GM23338 (cell line): ENCODE measurements around the gene BDP1.

ENCODE experiments used
- CREB1 ChIP-seq: fragments of 250-450 bp; sonication (Bioruptor Pico); IDR thresholded peaks from 2 replicates; pipeline ENCODE4 v1.5.0; 2020; ENCODE audit warnings: low read depth, mild to moderate bottlenecking, moderate library complexity
- EZH2 ChIP-seq: fragments of 200-600 bp; sonication (generic); IDR thresholded peaks from one replicate; pipeline ENCODE4 v1.8.0; 2017; ENCODE audit warnings: antibody characterized with exemption, mild to moderate bottlenecking, low read depth; ENCODE audit not compliant: unreplicated experiment
- EZH2phosphoT487 ChIP-seq: fragments of 200-600 bp; sonication (generic); IDR thresholded peaks from one replicate; pipeline ENCODE4 v1.8.1; 2018; ENCODE audit warnings: antibody characterized with exemption; ENCODE audit not compliant: unreplicated experiment
- JUNB ChIP-seq: IDR thresholded peaks from one replicate; pipeline ENCODE4 v1.6.1; 2016; ENCODE audit warnings: antibody characterized with exemption; ENCODE audit not compliant: unreplicated experiment
- POLR2AphosphoS5 ChIP-seq: IDR thresholded peaks from 2 replicates; pipeline ENCODE4 v1.6.1; 2016; ENCODE audit warnings: antibody characterized with exemption, low read depth
- STAT1 ChIP-seq: IDR thresholded peaks from one replicate; pipeline ENCODE4 v1.6.1; 2016; ENCODE audit warnings: antibody characterized with exemption; ENCODE audit not compliant: unreplicated experiment
- ZNF114 ChIP-seq: fragments of 250-450 bp; sonication (Bioruptor Pico); IDR thresholded peaks from 2 replicates; pipeline ENCODE4 v1.5.0; 2020; ENCODE audit warnings: mild to moderate bottlenecking, moderate library complexity
- TF ChIP-seq, protein P1 (sequence below), 2 experiments: fragments of 200-600 bp in 1 of 2; sonication (generic) in 1 of 2; conservative IDR thresholded peaks; 2 replicates each; pipeline versions ENCODE4 v1.5.1 to v1.6.1; 2016 to 2017; ENCODE audit warnings: antibody characterized with exemption in 2 of 2, low read depth in 2 of 2, mild to moderate bottlenecking in 2 of 2, moderate library complexity in 1 of 2
- TF ChIP-seq, protein P2 (sequence below): IDR thresholded peaks from one replicate; pipeline ENCODE4 v1.6.1; 2018; ENCODE audit warnings: antibody characterized with exemption; ENCODE audit not compliant: unreplicated experiment
- TF ChIP-seq, protein P3 (sequence below): fragments of 250-450 bp; sonication (Bioruptor Pico); IDR thresholded peaks from 2 replicates; pipeline ENCODE4 v1.5.0; 2020; ENCODE audit warnings: mild to moderate bottlenecking, moderate library complexity

DNA sequence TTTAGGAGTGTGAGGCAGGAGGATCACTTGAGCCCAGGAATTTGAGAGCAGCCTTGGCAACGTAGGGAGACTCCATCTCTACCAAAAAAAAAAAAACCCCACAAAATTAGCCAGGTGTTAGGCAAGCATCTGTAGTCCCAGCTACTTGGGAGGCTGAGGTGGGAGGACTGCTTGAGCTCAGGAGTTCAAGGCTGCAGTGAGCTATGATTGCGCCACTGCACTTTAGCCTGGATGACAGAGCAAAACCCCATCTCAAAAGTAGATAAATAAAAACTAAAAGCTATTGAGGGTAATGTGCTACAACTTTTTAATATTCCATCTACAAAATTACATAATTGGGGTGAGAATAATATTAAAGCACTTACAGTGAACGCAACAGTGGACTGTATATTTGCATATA is 5.9 kb downstream of the BDP1 start:
- TF ChIP-seq, protein P1, sequence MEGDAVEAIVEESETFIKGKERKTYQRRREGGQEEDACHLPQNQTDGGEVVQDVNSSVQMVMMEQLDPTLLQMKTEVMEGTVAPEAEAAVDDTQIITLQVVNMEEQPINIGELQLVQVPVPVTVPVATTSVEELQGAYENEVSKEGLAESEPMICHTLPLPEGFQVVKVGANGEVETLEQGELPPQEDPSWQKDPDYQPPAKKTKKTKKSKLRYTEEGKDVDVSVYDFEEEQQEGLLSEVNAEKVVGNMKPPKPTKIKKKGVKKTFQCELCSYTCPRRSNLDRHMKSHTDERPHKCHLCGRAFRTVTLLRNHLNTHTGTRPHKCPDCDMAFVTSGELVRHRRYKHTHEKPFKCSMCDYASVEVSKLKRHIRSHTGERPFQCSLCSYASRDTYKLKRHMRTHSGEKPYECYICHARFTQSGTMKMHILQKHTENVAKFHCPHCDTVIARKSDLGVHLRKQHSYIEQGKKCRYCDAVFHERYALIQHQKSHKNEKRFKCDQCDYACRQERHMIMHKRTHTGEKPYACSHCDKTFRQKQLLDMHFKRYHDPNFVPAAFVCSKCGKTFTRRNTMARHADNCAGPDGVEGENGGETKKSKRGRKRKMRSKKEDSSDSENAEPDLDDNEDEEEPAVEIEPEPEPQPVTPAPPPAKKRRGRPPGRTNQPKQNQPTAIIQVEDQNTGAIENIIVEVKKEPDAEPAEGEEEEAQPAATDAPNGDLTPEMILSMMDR (conservative IDR thresholded peaks at IDR 0.05; ENCODE audit: low read depth in 2 of 2) = no peak
- TF ChIP-seq EZH2 (no peak), EZH2phosphoT487 (no peak), POLR2AphosphoS5 (no peak), ZNF114 (no peak), STAT1 (no peak), JUNB (no peak), CREB1 (CRISPR knock-in tag) (no peak)
- TF ChIP-seq, protein P2, sequence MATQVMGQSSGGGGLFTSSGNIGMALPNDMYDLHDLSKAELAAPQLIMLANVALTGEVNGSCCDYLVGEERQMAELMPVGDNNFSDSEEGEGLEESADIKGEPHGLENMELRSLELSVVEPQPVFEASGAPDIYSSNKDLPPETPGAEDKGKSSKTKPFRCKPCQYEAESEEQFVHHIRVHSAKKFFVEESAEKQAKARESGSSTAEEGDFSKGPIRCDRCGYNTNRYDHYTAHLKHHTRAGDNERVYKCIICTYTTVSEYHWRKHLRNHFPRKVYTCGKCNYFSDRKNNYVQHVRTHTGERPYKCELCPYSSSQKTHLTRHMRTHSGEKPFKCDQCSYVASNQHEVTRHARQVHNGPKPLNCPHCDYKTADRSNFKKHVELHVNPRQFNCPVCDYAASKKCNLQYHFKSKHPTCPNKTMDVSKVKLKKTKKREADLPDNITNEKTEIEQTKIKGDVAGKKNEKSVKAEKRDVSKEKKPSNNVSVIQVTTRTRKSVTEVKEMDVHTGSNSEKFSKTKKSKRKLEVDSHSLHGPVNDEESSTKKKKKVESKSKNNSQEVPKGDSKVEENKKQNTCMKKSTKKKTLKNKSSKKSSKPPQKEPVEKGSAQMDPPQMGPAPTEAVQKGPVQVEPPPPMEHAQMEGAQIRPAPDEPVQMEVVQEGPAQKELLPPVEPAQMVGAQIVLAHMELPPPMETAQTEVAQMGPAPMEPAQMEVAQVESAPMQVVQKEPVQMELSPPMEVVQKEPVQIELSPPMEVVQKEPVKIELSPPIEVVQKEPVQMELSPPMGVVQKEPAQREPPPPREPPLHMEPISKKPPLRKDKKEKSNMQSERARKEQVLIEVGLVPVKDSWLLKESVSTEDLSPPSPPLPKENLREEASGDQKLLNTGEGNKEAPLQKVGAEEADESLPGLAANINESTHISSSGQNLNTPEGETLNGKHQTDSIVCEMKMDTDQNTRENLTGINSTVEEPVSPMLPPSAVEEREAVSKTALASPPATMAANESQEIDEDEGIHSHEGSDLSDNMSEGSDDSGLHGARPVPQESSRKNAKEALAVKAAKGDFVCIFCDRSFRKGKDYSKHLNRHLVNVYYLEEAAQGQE = no peak
- TF ChIP-seq, protein P3, sequence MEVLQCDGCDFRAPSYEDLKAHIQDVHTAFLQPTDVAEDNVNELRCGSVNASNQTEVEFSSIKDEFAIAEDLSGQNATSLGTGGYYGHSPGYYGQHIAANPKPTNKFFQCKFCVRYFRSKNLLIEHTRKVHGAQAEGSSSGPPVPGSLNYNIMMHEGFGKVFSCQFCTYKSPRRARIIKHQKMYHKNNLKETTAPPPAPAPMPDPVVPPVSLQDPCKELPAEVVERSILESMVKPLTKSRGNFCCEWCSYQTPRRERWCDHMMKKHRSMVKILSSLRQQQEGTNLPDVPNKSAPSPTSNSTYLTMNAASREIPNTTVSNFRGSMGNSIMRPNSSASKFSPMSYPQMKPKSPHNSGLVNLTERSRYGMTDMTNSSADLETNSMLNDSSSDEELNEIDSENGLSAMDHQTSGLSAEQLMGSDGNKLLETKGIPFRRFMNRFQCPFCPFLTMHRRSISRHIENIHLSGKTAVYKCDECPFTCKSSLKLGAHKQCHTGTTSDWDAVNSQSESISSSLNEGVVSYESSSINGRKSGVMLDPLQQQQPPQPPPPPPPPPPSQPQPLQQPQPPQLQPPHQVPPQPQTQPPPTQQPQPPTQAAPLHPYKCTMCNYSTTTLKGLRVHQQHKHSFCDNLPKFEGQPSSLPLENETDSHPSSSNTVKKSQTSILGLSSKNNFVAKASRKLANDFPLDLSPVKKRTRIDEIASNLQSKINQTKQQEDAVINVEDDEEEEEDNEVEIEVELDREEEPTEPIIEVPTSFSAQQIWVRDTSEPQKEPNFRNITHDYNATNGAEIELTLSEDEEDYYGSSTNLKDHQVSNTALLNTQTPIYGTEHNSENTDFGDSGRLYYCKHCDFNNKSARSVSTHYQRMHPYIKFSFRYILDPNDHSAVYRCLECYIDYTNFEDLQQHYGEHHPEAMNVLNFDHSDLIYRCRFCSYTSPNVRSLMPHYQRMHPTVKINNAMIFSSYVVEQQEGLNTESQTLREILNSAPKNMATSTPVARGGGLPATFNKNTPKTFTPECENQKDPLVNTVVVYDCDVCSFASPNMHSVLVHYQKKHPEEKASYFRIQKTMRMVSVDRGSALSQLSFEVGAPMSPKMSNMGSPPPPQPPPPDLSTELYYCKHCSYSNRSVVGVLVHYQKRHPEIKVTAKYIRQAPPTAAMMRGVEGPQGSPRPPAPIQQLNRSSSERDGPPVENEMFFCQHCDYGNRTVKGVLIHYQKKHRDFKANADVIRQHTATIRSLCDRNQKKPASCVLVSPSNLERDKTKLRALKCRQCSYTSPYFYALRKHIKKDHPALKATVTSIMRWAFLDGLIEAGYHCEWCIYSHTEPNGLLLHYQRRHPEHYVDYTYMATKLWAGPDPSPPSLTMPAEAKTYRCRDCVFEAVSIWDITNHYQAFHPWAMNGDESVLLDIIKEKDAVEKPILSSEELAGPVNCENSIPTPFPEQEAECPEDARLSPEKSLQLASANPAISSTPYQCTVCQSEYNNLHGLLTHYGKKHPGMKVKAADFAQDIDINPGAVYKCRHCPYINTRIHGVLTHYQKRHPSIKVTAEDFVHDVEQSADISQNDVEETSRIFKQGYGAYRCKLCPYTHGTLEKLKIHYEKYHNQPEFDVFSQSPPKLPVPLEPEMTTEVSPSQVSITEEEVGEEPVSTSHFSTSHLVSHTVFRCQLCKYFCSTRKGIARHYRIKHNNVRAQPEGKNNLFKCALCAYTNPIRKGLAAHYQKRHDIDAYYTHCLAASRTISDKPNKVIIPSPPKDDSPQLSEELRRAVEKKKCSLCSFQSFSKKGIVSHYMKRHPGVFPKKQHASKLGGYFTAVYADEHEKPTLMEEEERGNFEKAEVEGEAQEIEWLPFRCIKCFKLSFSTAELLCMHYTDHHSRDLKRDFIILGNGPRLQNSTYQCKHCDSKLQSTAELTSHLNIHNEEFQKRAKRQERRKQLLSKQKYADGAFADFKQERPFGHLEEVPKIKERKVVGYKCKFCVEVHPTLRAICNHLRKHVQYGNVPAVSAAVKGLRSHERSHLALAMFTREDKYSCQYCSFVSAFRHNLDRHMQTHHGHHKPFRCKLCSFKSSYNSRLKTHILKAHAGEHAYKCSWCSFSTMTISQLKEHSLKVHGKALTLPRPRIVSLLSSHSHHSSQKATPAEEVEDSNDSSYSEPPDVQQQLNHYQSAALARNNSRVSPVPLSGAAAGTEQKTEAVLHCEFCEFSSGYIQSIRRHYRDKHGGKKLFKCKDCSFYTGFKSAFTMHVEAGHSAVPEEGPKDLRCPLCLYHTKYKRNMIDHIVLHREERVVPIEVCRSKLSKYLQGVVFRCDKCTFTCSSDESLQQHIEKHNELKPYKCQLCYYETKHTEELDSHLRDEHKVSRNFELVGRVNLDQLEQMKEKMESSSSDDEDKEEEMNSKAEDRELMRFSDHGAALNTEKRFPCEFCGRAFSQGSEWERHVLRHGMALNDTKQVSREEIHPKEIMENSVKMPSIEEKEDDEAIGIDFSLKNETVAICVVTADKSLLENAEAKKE (CRISPR knock-in tag) = no peak
